ENCODE measurements around the gene FZD1.

The FZD1 gene

DNA sequence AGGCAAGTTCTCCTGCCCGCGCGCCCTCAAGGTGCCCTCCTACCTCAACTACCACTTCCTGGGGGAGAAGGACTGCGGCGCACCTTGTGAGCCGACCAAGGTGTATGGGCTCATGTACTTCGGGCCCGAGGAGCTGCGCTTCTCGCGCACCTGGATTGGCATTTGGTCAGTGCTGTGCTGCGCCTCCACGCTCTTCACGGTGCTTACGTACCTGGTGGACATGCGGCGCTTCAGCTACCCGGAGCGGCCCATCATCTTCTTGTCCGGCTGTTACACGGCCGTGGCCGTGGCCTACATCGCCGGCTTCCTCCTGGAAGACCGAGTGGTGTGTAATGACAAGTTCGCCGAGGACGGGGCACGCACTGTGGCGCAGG is 1.4 kb downstream of the FZD1 start:
- Histone ChIP-seq H3K9ac (ENCODE audit: low read length) (no peak overlapping the region), H3K9me3 (ENCODE audit: control insufficient read depth, insufficient read depth, low read depth, low read length) (no peaks in the 10 kb centered on the region), H3K36me3 (ENCODE audit: control insufficient read depth, insufficient read depth, low read length) (no peaks in the 10 kb centered on the region), H3K27me3 (ENCODE audit: control insufficient read depth, insufficient read depth, low read length) (peaks cover 85% of the 10 kb centered on the region), H3K4me1 (ENCODE audit: control insufficient read depth, insufficient read depth, low read length) (peaks cover 16% of the 10 kb centered on the region), H3K27ac (ENCODE audit: low read depth, low read length) (no peak overlapping the region), H3K4me3 (ENCODE audit: low read depth, low read length) (peak overlapping the region; percentile 79)

- H3K36me3 ChIP-seq (ENCODE audit: control insufficient read depth, insufficient read depth, low read length), result no peaks in the 10 kb centered on the region
- H3K27ac ChIP-seq (ENCODE audit: low read depth, low read length), result no peak overlapping the region
- H3K27me3 ChIP-seq (ENCODE audit: control insufficient read depth, insufficient read depth, low read length), result peaks cover 82% of the 10 kb centered on the region
- H3K4me3 ChIP-seq (ENCODE audit: low read depth, low read length), result peak overlapping the region; percentile 79
- H3K9me3 ChIP-seq (ENCODE audit: control insufficient read depth, insufficient read depth, low read depth, low read length), result no peaks in the 10 kb centered on the region
- H3K4me1 ChIP-seq (ENCODE audit: control insufficient read depth, insufficient read depth, low read length), result peaks cover 16% of the 10 kb centered on the region
- H3K9ac ChIP-seq (ENCODE audit: low read length), result no peak overlapping the region
These were observed 1.9 kb downstream of the FZD1 start for GRCh38 chr7:91266067-91266688.

- peak overlapping the region; percentile 79 for H3K4me3 ChIP-seq (ENCODE audit: low read depth, low read length)
- peaks cover 16% of the 10 kb centered on the region for H3K4me1 ChIP-seq (ENCODE audit: control insufficient read depth, insufficient read depth, low read length)
- peaks cover 77% of the 10 kb centered on the region for H3K27me3 ChIP-seq (ENCODE audit: control insufficient read depth, insufficient read depth, low read length)
- no peaks in the 10 kb centered on the region for H3K36me3 ChIP-seq (ENCODE audit: control insufficient read depth, insufficient read depth, low read length)
- no peak overlapping the region for H3K9ac ChIP-seq (ENCODE audit: low read length)
- H3K27ac ChIP-seq (ENCODE audit: low read depth, low read length), result no peak overlapping the region
- H3K9me3 ChIP-seq (ENCODE audit: control insufficient read depth, insufficient read depth, low read depth, low read length), result no peaks in the 10 kb centered on the region
These were observed 2.5 kb downstream of the FZD1 start for GRCh38 chr7:91266689-91267090.

DNA sequence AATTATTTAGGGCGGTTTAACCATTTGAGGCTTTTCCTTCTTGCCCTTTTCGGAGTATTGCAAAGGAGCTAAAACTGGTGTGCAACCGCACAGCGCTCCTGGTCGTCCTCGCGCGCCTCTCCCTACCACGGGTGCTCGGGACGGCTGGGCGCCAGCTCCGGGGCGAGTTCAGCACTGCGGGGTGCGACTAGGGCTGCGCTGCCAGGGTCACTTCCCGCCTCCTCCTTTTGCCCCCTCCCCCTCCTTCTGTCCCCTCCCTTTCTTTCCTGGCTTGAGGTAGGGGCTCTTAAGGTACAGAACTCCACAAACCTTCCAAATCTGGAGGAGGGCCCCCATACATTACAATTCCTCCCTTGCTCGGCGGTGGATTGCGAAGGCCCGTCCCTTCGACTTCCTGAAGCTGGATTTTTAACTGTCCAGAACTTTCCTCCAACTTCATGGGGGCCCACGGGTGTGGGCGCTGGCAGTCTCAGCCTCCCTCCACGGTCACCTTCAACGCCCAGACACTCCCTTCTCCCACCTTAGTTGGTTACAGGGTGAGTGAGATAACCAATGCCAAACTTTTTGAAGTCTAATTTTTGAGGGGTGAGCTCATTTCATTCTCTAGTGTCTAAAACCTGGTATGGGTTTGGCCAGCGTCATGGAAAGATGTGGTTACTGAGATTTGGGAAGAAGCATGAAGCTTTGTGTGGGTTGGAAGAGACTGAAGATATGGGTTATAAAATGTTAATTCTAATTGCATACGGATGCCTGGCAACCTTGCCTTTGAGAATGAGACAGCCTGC is 3.1 kb downstream of the FZD1 start:
- no peaks in the 10 kb centered on the region for H3K36me3 ChIP-seq (ENCODE audit: control insufficient read depth, insufficient read depth, low read length)
- no peak overlapping the region for H3K27ac ChIP-seq (ENCODE audit: low read depth, low read length)
- H3K27me3 ChIP-seq (ENCODE audit: control insufficient read depth, insufficient read depth, low read length), result peaks cover 70% of the 10 kb centered on the region
- no peak overlapping the region for H3K9ac ChIP-seq (ENCODE audit: low read length)
- peaks cover 16% of the 10 kb centered on the region for H3K4me1 ChIP-seq (ENCODE audit: control insufficient read depth, insufficient read depth, low read length)
- H3K9me3 ChIP-seq (ENCODE audit: control insufficient read depth, insufficient read depth, low read depth, low read length), result no peaks in the 10 kb centered on the region
- peak overlapping the region; percentile 79 for H3K4me3 ChIP-seq (ENCODE audit: low read depth, low read length)

DNA sequence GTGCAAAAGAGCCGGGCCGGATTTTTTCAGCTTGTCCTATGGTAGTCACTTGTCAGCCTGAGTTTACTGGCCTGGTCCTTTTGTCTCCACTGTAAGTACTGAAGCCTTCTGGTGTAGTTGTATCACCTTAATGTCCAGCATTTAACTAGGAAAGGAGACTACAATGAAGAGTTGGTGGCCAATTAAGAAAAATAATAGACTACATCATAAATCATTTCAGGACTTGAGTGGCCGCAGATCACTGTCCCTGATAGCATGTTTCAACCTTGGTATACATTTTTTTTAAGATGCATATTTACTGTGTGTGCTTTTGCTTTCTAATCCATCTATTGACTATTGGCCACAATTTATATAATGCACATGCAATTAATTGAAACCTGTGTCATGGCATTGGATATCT is 6.1 kb downstream of the FZD1 start:
- Histone ChIP-seq H3K4me3 (ENCODE audit: low read depth, low read length) (no peak overlapping the region), H3K4me1 (ENCODE audit: control insufficient read depth, insufficient read depth, low read length) (peaks cover 16% of the 10 kb centered on the region), H3K27ac (ENCODE audit: low read depth, low read length) (no peak overlapping the region), H3K9ac (ENCODE audit: low read length) (no peak overlapping the region), H3K9me3 (ENCODE audit: control insufficient read depth, insufficient read depth, low read depth, low read length) (no peaks in the 10 kb centered on the region), H3K36me3 (ENCODE audit: control insufficient read depth, insufficient read depth, low read length) (no peaks in the 10 kb centered on the region), H3K27me3 (ENCODE audit: control insufficient read depth, insufficient read depth, low read length) (peaks cover 48% of the 10 kb centered on the region)

- no peak overlapping the region for H3K27ac ChIP-seq (ENCODE audit: low read depth, low read length)
- no peaks in the 10 kb centered on the region for H3K4me1 ChIP-seq (ENCODE audit: control insufficient read depth, insufficient read depth, low read length)
- no peak overlapping the region for H3K9ac ChIP-seq (ENCODE audit: low read length)
- no peak overlapping the region for H3K4me3 ChIP-seq (ENCODE audit: low read depth, low read length)
- H3K9me3 ChIP-seq (ENCODE audit: control insufficient read depth, insufficient read depth, low read depth, low read length), result no peaks in the 10 kb centered on the region
- no peaks in the 10 kb centered on the region for H3K36me3 ChIP-seq (ENCODE audit: control insufficient read depth, insufficient read depth, low read length)
- H3K27me3 ChIP-seq (ENCODE audit: control insufficient read depth, insufficient read depth, low read length), result 0 out of 2 replicates have a peak, but pooled peaks cover 3% of the 10 kb centered on the region
These were observed 12.7 kb downstream of the FZD1 start for GRCh38 chr7:91276909-91277308.

DNA sequence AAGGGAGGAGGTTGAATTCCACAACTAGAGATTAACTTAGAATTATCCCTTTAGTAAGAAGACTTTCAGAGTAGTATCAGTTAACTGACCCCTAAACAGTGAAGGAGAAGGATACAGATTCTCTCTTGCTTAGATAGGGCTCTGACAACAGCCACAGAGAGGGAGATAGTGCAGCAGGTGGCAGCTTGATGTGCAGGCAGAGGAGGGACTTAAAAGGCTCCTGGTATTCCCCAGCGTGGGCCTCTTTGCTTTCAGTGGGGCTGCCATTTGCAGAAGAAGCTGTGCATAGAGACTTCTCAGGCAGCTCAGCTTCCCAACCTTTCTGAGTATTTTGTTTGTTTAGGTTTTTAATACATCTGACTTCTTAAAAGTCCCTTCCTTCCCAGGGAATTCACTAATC is 16.0 kb downstream of the FZD1 start:
- Histone ChIP-seq H3K9ac (ENCODE audit: low read length) (no peak overlapping the region), H3K4me3 (ENCODE audit: low read depth, low read length) (no peak overlapping the region), H3K27me3 (ENCODE audit: control insufficient read depth, insufficient read depth, low read length) (0 out of 2 replicates have a peak, but pooled peaks cover 3% of the 10 kb centered on the region), H3K4me1 (ENCODE audit: control insufficient read depth, insufficient read depth, low read length) (no peaks in the 10 kb centered on the region), H3K27ac (ENCODE audit: low read depth, low read length) (no peak overlapping the region), H3K9me3 (ENCODE audit: control insufficient read depth, insufficient read depth, low read depth, low read length) (no peaks in the 10 kb centered on the region), H3K36me3 (ENCODE audit: control insufficient read depth, insufficient read depth, low read length) (no peaks in the 10 kb centered on the region)

- Histone ChIP-seq H3K9me3 (ENCODE audit: control insufficient read depth, insufficient read depth, low read depth, low read length) (no peaks in the 10 kb centered on the region), H3K4me3 (ENCODE audit: low read depth, low read length) (no peak overlapping the region), H3K36me3 (ENCODE audit: control insufficient read depth, insufficient read depth, low read length) (no peaks in the 10 kb centered on the region), H3K4me1 (ENCODE audit: control insufficient read depth, insufficient read depth, low read length) (no peaks in the 10 kb centered on the region), H3K9ac (ENCODE audit: low read length) (no peak overlapping the region), H3K27me3 (ENCODE audit: control insufficient read depth, insufficient read depth, low read length) (peaks cover 3% of the 10 kb centered on the region; the same call in 1 of the 2 replicates), H3K27ac (ENCODE audit: low read depth, low read length) (no peak overlapping the region)
These were observed 16.4 kb downstream of the FZD1 start for GRCh38 chr7:91280604-91281003.

DNA sequence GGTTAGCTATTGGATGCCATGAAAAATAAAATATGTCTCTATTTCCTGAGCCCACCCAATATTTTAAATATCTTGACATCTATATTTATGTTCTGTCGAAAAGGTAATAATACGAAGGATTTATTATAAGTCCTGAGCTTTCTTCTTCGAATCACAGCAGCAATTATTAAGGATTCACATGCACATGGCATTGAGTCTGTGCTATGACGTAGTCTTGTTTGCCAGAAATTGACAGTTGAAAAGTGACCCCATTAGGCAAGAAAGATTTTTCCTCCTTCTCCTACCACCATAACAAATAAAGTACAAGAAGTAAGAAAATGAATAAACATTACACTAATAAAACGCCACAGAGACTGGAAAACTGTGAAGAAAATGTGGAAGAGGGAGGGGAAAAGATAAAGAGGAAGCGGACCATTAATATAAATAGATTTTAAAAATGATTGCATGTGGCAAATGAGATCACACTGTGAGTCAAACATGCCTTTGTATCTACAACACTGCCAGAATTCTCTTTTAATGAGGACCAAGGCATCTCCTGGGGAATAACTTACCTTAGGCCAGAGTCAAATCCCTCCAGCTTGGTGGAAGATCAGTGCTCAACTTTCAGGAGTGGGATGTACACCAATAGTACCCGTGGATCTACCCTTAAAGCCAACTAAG is 21.6 kb downstream of the FZD1 start:
- Histone ChIP-seq H3K27ac (ENCODE audit: low read depth, low read length) (no peak overlapping the region), H3K27me3 (ENCODE audit: control insufficient read depth, insufficient read depth, low read length) (peaks cover 8% of the 10 kb centered on the region; the same call in 1 of the 2 replicates), H3K4me3 (ENCODE audit: low read depth, low read length) (no peak overlapping the region), H3K36me3 (ENCODE audit: control insufficient read depth, insufficient read depth, low read length) (no peaks in the 10 kb centered on the region), H3K9ac (ENCODE audit: low read length) (no peak overlapping the region), H3K4me1 (ENCODE audit: control insufficient read depth, insufficient read depth, low read length) (no peaks in the 10 kb centered on the region; the same call in 1 of the 2 replicates), H3K9me3 (ENCODE audit: control insufficient read depth, insufficient read depth, low read depth, low read length) (no peaks in the 10 kb centered on the region)

DNA sequence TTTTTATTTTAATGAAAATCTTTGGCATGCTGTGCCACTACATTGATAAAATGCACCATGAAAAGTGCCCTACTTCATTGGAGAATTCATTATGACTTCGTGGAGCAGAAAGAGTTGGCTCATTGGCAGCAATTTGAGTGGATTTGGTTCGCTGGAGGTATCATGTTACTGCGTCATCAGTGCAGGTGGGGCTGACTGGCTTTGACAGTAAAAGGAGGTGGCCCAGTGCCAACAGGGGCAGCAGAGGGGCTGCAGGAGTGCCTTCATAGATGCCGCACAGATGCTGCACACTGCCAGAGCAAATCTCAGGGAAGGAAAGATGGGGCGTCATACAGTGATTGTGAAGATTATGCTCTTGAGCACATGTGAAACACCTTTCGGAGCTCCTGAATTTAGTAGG is 22.2 kb downstream of the FZD1 start:
- Histone ChIP-seq H3K36me3 (ENCODE audit: control insufficient read depth, insufficient read depth, low read length) (no peaks in the 10 kb centered on the region), H3K27ac (ENCODE audit: low read depth, low read length) (no peak overlapping the region), H3K27me3 (ENCODE audit: control insufficient read depth, insufficient read depth, low read length) (peaks cover 8% of the 10 kb centered on the region; the same call in 1 of the 2 replicates), H3K9me3 (ENCODE audit: control insufficient read depth, insufficient read depth, low read depth, low read length) (no peaks in the 10 kb centered on the region), H3K4me3 (ENCODE audit: low read depth, low read length) (no peak overlapping the region), H3K4me1 (ENCODE audit: control insufficient read depth, insufficient read depth, low read length) (no peaks in the 10 kb centered on the region; the same call in 1 of the 2 replicates), H3K9ac (ENCODE audit: low read length) (no peak overlapping the region)

All from HUES6 (cell line).